GM12872 (cell line): ENCODE results near the gene PADI1.

Source experiments
- TF ChIP-seq, protein P1 (sequence below): IDR thresholded peaks from 3 replicates; pipeline ENCODE4 v1.5.1; 2011; ENCODE audit warnings: low read depth, mild to moderate bottlenecking, low read length, moderate library complexity; ENCODE audit not compliant: insufficient read depth

PADI1 gene

DNA sequence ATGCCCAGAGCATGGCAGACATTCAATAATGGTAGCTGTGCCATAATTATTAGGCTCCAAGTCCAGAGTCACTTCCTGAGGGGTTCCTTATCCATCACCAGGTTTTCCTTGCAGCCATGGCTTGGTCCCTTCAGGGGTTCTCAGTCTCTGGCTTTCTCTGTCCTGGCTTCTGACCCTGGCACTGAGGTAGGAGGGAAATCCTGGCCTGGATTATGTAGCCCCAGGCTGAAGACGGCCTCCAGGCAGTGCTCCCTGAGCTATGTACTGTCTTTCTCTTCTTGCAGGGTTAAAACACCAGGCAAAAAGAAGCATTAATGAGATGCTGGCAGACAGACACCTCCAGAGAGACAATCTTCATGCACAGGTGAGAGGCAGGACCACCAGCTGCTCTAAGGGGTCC, 34.5 kb downstream of the PADI1 start:
- TF ChIP-seq, protein P1, sequence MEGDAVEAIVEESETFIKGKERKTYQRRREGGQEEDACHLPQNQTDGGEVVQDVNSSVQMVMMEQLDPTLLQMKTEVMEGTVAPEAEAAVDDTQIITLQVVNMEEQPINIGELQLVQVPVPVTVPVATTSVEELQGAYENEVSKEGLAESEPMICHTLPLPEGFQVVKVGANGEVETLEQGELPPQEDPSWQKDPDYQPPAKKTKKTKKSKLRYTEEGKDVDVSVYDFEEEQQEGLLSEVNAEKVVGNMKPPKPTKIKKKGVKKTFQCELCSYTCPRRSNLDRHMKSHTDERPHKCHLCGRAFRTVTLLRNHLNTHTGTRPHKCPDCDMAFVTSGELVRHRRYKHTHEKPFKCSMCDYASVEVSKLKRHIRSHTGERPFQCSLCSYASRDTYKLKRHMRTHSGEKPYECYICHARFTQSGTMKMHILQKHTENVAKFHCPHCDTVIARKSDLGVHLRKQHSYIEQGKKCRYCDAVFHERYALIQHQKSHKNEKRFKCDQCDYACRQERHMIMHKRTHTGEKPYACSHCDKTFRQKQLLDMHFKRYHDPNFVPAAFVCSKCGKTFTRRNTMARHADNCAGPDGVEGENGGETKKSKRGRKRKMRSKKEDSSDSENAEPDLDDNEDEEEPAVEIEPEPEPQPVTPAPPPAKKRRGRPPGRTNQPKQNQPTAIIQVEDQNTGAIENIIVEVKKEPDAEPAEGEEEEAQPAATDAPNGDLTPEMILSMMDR: no peak

DNA sequence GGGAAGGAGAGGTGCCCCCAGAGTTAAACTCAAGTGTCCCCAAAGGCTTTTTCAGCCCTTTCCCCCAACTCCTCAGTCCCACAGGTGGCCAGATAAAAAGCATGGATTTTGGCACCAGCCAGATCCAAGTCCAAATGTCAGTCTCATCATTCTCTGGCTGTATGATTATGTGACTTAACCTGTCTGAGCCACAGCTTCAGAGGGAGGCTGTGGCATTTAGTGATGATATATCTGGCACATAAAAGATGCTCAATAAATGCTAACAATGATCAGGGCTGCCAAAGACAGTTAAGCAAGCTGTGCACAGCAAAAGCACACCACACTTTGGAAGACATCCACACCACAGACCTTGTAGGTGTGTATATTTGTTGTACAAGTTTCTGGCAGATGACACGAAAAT, 38.3 kb downstream of the PADI1 start:
- TF ChIP-seq, protein P1: no peak

DNA sequence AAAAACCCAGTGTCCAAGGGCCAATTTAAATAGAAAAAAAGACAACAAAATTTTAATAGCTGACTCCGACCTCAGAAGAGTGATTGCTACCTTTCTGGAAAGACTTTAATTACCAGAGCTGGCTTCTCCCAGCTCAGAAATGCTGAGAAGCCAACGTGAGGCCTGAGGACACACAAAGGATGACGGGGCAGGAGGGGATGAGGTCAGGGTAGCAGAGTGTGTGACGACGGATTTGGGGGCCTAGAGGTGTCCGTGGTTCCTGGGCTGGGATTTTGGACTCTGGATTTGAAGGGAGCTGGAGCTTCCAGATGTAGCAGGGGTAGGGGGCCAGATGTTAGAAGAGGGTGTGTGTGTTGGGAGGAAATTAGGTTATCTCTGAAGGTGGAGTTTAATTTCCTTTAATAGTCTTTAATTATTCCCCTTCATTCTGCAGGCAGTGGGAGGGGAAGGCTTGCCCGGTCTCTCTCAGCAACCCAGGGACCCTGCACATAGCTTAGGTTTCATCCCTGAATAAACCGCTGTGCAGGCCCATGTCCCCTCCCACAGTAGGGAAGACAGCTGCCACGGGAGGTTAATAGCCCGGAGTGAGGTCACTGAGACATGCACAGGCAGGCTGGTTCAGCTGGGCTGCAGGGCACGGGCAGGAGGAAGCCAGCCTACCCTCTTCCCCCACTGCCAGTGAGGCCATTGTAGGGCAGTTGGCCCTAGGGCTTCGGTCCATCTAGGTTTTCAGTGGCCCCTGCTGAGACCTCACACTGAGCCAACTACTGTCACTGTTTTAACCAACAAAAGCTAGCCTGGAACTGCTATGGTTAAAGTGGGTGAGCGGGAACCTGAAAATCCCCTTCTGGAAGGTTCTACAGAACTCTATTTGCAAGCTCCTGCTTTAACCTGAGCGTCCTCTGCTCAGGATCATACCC, 40.2 kb downstream of the PADI1 start:
- TF ChIP-seq, protein P1: no peak

DNA sequence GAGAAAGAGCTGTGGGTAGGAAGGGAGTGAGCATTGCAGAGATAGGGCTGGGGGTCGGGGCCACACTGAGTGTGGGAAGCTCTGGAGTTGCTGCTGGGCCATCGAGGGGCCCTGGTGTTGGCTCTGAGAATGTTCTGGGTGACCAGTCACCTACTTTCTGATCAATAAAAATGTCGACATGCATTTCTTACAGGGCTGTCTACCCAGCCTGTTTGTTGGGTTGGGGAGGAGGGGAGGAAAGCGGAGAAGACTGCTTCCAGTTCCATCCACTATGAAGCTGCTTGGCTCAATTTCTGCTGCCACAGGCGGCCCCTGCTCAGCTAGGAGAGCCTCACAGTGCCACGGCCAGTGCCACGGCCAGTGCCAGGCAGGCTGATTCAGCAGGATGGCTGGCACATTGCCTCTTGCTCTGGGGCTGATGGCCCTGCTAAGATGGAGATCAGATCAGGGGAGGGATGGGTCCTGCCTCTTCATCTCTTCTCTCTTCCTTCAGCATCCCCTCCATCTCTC, 40.9 kb downstream of the PADI1 start:
- TF ChIP-seq, protein P1: no peak

- TF ChIP-seq, protein P1: no peak
Measured at GRCh38 chr1:17246971-17247370, 42.0 kb downstream of the PADI1 start.

- TF ChIP-seq, protein P1: no peak
Measured at GRCh38 chr1:17248781-17249180, 43.9 kb downstream of the PADI1 start, which contains the start of gene PADI3. PADI3 (plus strand) TSS chr1:17249098; CDS start chr1:17249138, 40 bp downstream.

GRCh38 chr1:17250601-17251000, 45.7 kb downstream of the PADI1 start:
- TF ChIP-seq, protein P1: no peak
